Measurements from ENCODE around the gene PROX1.

The PROX1 gene

DNA sequence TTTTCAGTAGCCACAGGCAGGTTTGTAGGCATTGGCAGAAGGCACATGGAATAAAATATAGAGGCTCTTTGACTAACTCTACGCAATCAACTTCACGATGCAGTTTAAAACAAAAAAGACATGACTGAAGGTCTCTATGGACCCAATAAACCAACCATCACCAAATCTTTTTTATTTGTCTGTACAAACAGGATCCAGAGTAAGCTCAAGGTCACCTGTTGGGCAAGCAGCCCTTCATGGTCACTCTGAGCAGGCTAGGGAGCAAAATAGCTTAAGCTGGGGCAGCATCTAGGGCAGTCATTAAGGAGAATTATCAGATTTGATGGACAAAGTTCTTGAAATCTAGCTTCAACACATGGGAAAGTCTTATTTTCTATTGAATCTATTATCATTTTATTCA lies 26.8 kb upstream of the PROX1 start:
- H3K9ac ChIP-seq (ENCODE audit: low read depth in 1 of 2, low read length in 2 of 2): no peak overlapping the region
- H3K27ac ChIP-seq (ENCODE audit: low read depth in 2 of 2, low read length in 2 of 2): no peak overlapping the region
- no peaks in the 10 kb centered on the region for H3K36me3 ChIP-seq (ENCODE audit: control insufficient read depth in 2 of 2, insufficient read depth in 2 of 2, low read length in 2 of 2)
- no peak overlapping the region for H3K4me3 ChIP-seq (ENCODE audit: low read length in 2 of 2)
- no peaks in the 10 kb centered on the region for H3K9me3 ChIP-seq (ENCODE audit: control insufficient read depth in 2 of 2, low read length in 2 of 2)
- H3K27me3 ChIP-seq (ENCODE audit: control insufficient read depth in 2 of 2, insufficient read depth in 2 of 2, low read length in 2 of 2): no peaks in the 10 kb centered on the region
- H3K4me1 ChIP-seq (ENCODE audit: control insufficient read depth in 2 of 2, insufficient read depth in 2 of 2, low read length in 2 of 2): no peaks in the 10 kb centered on the region

DNA sequence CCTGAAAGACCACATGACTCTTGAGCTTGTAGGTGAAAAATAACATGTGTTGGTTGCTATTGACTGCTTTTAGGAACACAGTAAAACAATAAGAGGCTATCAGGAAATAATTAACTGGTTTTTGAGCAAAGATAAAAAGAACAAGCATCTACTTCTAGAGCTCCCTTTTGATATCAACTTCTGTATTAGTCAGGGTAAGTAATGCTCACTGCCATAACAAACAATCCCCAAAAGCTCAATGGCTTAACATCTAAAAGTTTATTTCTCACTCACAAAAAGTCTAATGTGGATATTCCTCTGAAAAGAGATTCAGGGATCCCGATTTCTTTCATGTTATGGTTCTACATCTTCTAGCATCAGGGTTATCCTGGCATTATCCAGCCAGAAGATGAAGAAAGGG lies 25.3 kb upstream of the PROX1 start:
- no peaks in the 10 kb centered on the region for H3K4me1 ChIP-seq (ENCODE audit: control insufficient read depth in 2 of 2, insufficient read depth in 2 of 2, low read length in 2 of 2)
- H3K4me3 ChIP-seq (ENCODE audit: low read length in 2 of 2): no peak overlapping the region
- no peaks in the 10 kb centered on the region for H3K36me3 ChIP-seq (ENCODE audit: control insufficient read depth in 2 of 2, insufficient read depth in 2 of 2, low read length in 2 of 2)
- H3K27ac ChIP-seq (ENCODE audit: low read depth in 2 of 2, low read length in 2 of 2): no peak overlapping the region
- no peak overlapping the region for H3K9ac ChIP-seq (ENCODE audit: low read depth in 1 of 2, low read length in 2 of 2)
- no peaks in the 10 kb centered on the region for H3K9me3 ChIP-seq (ENCODE audit: control insufficient read depth in 2 of 2, low read length in 2 of 2)
- no peaks in the 10 kb centered on the region for H3K27me3 ChIP-seq (ENCODE audit: control insufficient read depth in 2 of 2, insufficient read depth in 2 of 2, low read length in 2 of 2)

DNA sequence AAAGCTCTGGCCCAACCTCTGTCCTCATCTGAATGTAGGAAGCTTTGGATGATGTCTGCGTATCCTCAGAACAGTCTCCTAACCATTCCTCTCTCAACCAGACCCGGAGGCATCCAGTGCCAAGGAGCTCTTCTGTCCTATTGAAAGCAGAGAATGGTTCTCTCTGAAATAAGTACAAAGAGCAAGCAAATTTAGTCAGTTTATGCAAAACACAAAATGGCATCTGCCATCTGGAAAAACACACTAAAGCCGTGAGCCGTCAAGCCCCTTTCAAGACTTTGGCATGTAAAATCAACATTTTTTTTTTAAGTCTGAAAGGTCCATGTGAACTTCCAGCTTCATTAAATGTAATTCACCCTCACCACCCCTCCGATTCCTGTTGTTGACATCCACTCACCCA lies 21.7 kb upstream of the PROX1 start:
- H3K9me3 ChIP-seq (ENCODE audit: control insufficient read depth in 2 of 2, low read length in 2 of 2): no peaks in the 10 kb centered on the region
- H3K4me3 ChIP-seq (ENCODE audit: low read length in 2 of 2): no peak overlapping the region
- no peak overlapping the region for H3K9ac ChIP-seq (ENCODE audit: low read depth in 1 of 2, low read length in 2 of 2)
- H3K27me3 ChIP-seq (ENCODE audit: control insufficient read depth in 2 of 2, insufficient read depth in 2 of 2, low read length in 2 of 2): no peaks in the 10 kb centered on the region
- H3K4me1 ChIP-seq (ENCODE audit: control insufficient read depth in 2 of 2, insufficient read depth in 2 of 2, low read length in 2 of 2): no peaks in the 10 kb centered on the region
- no peaks in the 10 kb centered on the region for H3K36me3 ChIP-seq (ENCODE audit: control insufficient read depth in 2 of 2, insufficient read depth in 2 of 2, low read length in 2 of 2)
- no peak overlapping the region for H3K27ac ChIP-seq (ENCODE audit: low read depth in 2 of 2, low read length in 2 of 2)

DNA sequence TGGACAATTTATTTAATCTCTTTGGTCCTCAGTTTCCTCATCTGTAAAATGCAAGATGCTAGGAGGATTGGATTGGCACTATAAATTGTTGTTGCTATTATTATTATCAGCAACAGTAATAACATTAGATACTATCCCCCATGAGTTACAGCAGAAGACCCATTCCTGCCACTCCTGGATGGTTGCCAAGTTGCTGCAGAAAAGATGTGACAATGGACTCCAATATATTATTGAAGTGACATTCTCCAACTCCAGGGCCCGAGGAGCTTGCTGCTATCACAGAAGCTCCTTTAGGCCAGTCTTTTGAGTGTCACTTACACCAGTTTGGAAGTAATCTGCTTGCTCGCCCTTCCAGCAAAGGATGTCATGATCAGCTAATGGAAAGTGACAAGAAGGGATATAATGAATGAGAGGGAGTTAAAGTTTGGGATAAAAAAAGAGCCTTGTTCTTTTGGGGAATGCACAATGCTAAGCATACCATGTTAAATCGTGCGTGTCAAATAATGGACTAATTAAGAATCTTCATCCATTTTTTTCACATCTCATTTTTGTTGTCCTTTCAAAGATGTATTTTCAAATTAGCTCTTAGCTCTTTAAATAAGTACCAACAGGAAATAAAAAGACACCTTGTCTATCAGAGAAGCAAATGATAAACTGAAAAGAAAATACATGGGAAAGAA lies 19.5 kb upstream of the PROX1 start:
- Histone ChIP-seq H3K9me3 (ENCODE audit: control insufficient read depth in 2 of 2, low read length in 2 of 2) (no peaks in the 10 kb centered on the region), H3K4me1 (ENCODE audit: control insufficient read depth in 2 of 2, insufficient read depth in 2 of 2, low read length in 2 of 2) (no peaks in the 10 kb centered on the region), H3K36me3 (ENCODE audit: control insufficient read depth in 2 of 2, insufficient read depth in 2 of 2, low read length in 2 of 2) (no peaks in the 10 kb centered on the region)

DNA sequence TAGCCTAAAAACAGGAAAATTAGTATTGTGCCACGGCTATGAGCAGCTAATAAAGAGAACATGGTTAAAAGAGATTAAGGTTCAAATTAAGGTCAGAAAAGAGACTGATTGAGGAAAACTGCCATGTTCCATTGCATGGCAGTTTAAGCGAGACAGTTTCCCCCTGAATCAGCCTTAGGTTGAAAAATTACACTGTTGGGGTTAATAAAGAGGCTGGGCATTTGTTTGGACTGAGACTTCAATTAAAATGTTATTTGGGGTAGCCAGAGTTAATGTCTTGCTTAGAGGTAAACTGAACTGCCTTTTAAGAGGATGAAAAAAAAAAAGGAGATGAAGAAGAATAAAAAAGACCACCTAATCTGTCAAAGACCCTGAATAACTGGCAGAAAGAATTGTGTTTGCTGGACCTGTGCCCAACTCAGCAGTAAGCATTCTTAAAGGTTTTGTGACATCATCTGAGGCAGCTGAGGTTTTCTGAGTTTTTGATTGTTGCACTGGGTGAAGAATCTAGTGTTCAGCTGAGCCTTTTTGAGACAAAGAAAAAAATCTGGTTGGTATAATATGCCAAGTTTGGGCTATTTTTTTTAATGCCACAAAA lies 17.7 kb upstream of the PROX1 start:
- no peak overlapping the region for H3K27ac ChIP-seq (ENCODE audit: low read depth in 2 of 2, low read length in 2 of 2)
- H3K36me3 ChIP-seq (ENCODE audit: control insufficient read depth in 2 of 2, insufficient read depth in 2 of 2, low read length in 2 of 2): no peaks in the 10 kb centered on the region
- no peaks in the 10 kb centered on the region for H3K27me3 ChIP-seq (ENCODE audit: control insufficient read depth in 2 of 2, insufficient read depth in 2 of 2, low read length in 2 of 2)
- H3K4me3 ChIP-seq (ENCODE audit: low read length in 2 of 2): no peak overlapping the region
- H3K4me1 ChIP-seq (ENCODE audit: control insufficient read depth in 2 of 2, insufficient read depth in 2 of 2, low read length in 2 of 2): no peaks in the 10 kb centered on the region
- H3K9me3 ChIP-seq (ENCODE audit: control insufficient read depth in 2 of 2, low read length in 2 of 2): no peaks in the 10 kb centered on the region
- no peak overlapping the region for H3K9ac ChIP-seq (ENCODE audit: low read depth in 1 of 2, low read length in 2 of 2)

More for the DNA sequence above, 19.5 kb upstream of the PROX1 start:
- Histone ChIP-seq H3K9ac (ENCODE audit: low read depth in 1 of 2, low read length in 2 of 2) (no peak overlapping the region), H3K27me3 (ENCODE audit: control insufficient read depth in 2 of 2, insufficient read depth in 2 of 2, low read length in 2 of 2) (no peaks in the 10 kb centered on the region), H3K4me3 (ENCODE audit: low read length in 2 of 2) (no peak overlapping the region), H3K27ac (ENCODE audit: low read depth in 2 of 2, low read length in 2 of 2) (no peak overlapping the region)

DNA sequence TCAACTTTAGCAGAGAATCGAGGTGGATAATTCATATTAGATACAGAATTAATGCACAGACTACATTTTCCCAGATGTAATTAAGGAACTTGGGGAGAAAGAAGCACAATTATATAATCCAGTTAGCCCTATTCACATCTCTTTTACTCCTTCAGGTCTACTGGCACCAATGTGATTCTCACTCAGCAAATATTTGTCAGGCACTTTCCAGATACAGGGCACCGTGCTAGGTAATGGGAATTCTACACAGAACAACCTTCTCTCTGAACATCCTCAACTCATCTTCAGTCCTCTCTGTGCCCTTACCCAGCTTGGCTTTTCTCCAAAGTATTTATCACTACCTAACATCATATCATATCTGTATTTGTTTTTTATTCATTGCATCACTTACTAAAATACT lies 15.6 kb upstream of the PROX1 start:
- Histone ChIP-seq H3K27me3 (ENCODE audit: control insufficient read depth in 2 of 2, insufficient read depth in 2 of 2, low read length in 2 of 2) (peaks cover 0 to 5% of the 10 kb centered on the region in 2 donors), H3K36me3 (ENCODE audit: control insufficient read depth in 2 of 2, insufficient read depth in 2 of 2, low read length in 2 of 2) (no peaks in the 10 kb centered on the region), H3K27ac (ENCODE audit: low read depth in 2 of 2, low read length in 2 of 2) (no peak overlapping the region), H3K4me3 (ENCODE audit: low read length in 2 of 2) (no peak overlapping the region), H3K4me1 (ENCODE audit: control insufficient read depth in 2 of 2, insufficient read depth in 2 of 2, low read length in 2 of 2) (no peaks in the 10 kb centered on the region), H3K9ac (ENCODE audit: low read depth in 1 of 2, low read length in 2 of 2) (no peak overlapping the region), H3K9me3 (ENCODE audit: control insufficient read depth in 2 of 2, low read length in 2 of 2) (no peaks in the 10 kb centered on the region)

DNA sequence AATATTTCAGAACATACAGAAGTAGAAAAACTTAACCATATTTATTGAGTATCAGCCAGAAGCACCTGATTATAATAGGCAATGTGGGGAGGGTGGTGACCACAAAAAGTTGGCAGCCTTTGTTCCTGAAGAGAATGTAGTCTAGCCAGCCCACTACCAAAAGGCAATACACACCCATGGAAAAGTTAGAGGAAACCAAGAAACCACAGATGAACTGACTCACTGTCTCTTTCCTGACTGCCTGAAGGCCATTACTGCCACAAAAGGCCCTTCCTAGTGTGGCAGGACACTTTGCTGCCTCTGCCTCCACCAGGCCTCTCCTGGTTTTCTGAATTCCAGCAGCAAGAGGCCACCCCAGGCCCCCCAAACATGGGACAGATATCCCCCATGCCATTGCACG lies 14.6 kb upstream of the PROX1 start:
- H3K4me3 ChIP-seq (ENCODE audit: low read length in 2 of 2): no peak overlapping the region
- no peak overlapping the region for H3K27ac ChIP-seq (ENCODE audit: low read depth in 2 of 2, low read length in 2 of 2)
- H3K9me3 ChIP-seq (ENCODE audit: control insufficient read depth in 2 of 2, low read length in 2 of 2): no peaks in the 10 kb centered on the region
- no peaks in the 10 kb centered on the region for H3K36me3 ChIP-seq (ENCODE audit: control insufficient read depth in 2 of 2, insufficient read depth in 2 of 2, low read length in 2 of 2)
- peaks cover 0 to 9% of the 10 kb centered on the region in 2 donors for H3K27me3 ChIP-seq (ENCODE audit: control insufficient read depth in 2 of 2, insufficient read depth in 2 of 2, low read length in 2 of 2)
- H3K4me1 ChIP-seq (ENCODE audit: control insufficient read depth in 2 of 2, insufficient read depth in 2 of 2, low read length in 2 of 2): no peaks in the 10 kb centered on the region
- no peak overlapping the region for H3K9ac ChIP-seq (ENCODE audit: low read depth in 1 of 2, low read length in 2 of 2)

DNA sequence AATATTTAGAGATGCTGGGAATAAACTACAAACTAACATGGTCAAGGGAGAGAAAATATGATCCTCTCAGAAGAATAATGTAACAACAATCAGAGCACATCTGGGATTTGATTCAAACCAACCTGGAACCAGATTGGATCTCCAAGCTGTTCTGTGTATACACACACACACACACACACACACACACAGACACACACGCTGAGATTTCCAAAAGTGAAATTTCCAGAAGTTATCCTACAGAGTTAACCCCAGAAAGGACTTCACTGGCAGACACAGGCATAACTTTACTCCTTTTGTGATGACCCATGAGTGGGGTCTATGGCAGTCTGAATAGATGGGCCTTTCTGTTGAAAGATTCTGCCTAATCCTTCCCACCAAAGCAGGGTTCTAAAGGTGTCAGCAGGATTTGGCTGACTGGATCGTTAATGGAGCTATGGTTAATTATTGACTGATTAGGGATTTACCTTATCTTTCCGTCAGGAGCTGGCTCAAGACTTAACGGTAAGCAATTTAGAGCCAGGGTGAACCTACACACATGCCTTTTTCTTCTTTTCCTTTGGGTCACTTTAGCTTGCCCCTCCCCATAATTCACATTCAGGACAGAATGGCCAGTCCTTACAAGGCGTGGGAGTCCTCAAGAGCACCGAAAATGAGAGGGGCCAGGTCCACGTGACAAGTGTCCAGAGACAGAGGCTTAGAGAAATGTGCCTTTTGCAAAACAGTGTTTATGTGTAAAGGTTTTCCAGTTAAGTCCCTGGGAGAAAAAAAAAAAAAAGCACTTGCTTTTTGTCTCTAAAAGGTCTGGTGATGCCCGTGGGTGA lies 10.9 kb upstream of the PROX1 start:
- Histone ChIP-seq H3K27me3 (ENCODE audit: control insufficient read depth in 2 of 2, insufficient read depth in 2 of 2, low read length in 2 of 2) (peaks cover 3 to 20% of the 10 kb centered on the region in 2 donors), H3K27ac (ENCODE audit: low read depth in 2 of 2, low read length in 2 of 2) (no peak overlapping the region), H3K36me3 (ENCODE audit: control insufficient read depth in 2 of 2, insufficient read depth in 2 of 2, low read length in 2 of 2) (no peaks in the 10 kb centered on the region), H3K4me1 (ENCODE audit: control insufficient read depth in 2 of 2, insufficient read depth in 2 of 2, low read length in 2 of 2) (no peaks in the 10 kb centered on the region), H3K9ac (ENCODE audit: low read depth in 1 of 2, low read length in 2 of 2) (no peak overlapping the region), H3K4me3 (ENCODE audit: low read length in 2 of 2) (no peak overlapping the region), H3K9me3 (ENCODE audit: control insufficient read depth in 2 of 2, low read length in 2 of 2) (no peaks in the 10 kb centered on the region)

DNA sequence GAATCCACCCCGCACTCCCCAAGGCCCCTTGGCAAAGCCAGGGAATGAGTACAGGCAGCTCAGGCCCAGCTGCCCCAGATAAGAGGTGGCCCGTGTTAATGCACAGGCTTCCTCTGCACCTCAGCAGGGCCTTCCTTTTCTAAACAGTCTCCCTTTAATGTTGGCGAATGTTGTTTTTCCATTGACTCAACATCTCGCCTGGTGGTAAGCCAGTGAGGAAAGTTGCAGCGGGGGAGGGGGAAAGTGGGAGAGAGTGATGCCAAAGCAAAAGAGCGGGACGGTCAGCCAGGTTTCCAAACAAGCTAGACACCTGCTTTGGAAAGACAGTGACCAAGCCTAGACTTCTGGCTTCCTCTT lies 10.3 kb upstream of the PROX1 start:
- Histone ChIP-seq H3K9ac (ENCODE audit: low read depth in 1 of 2, low read length in 2 of 2) (no peak overlapping the region), H3K36me3 (ENCODE audit: control insufficient read depth in 2 of 2, insufficient read depth in 2 of 2, low read length in 2 of 2) (no peaks in the 10 kb centered on the region), H3K27me3 (ENCODE audit: control insufficient read depth in 2 of 2, insufficient read depth in 2 of 2, low read length in 2 of 2) (peaks cover 6 to 23% of the 10 kb centered on the region in 2 donors), H3K27ac (ENCODE audit: low read depth in 2 of 2, low read length in 2 of 2) (no peak overlapping the region), H3K4me3 (ENCODE audit: low read length in 2 of 2) (no peak overlapping the region), H3K9me3 (ENCODE audit: control insufficient read depth in 2 of 2, low read length in 2 of 2) (no peaks in the 10 kb centered on the region), H3K4me1 (ENCODE audit: control insufficient read depth in 2 of 2, insufficient read depth in 2 of 2, low read length in 2 of 2) (no peaks in the 10 kb centered on the region)

DNA sequence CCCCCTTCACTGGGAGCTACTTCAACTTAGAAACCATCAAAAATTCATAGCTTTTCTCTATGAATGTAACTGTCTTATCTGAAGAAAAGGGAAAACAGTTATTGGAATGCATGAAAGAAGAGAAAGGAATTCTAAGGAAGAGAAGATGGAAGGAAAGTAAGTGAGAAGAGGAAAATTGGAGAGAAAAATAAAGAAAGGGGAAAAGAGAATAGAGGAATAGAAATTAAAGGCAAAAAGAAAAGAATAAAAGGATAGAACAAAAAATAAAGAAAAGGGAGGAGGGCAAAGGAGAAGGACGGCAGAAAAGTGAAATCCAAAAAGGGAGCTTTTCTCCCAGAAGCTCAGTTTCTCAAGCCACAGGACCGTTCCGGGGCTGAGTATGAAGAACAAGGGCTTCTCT lies 9.9 kb upstream of the PROX1 start:
- Histone ChIP-seq H3K4me1 (ENCODE audit: control insufficient read depth in 2 of 2, insufficient read depth in 2 of 2, low read length in 2 of 2) (no peaks in the 10 kb centered on the region), H3K4me3 (ENCODE audit: low read length in 2 of 2) (no peak overlapping the region), H3K9ac (ENCODE audit: low read depth in 1 of 2, low read length in 2 of 2) (no peak overlapping the region), H3K27me3 (ENCODE audit: control insufficient read depth in 2 of 2, insufficient read depth in 2 of 2, low read length in 2 of 2) (peaks cover 7 to 24% of the 10 kb centered on the region in 2 donors), H3K27ac (ENCODE audit: low read depth in 2 of 2, low read length in 2 of 2) (no peak overlapping the region), H3K9me3 (ENCODE audit: control insufficient read depth in 2 of 2, low read length in 2 of 2) (no peaks in the 10 kb centered on the region), H3K36me3 (ENCODE audit: control insufficient read depth in 2 of 2, insufficient read depth in 2 of 2, low read length in 2 of 2) (no peaks in the 10 kb centered on the region)
